Astrocyte (in vitro differentiated cells and primary cell): ENCODE measurements around the gene TUT7.

Experiments used
- EZH2 ChIP-seq: IDR thresholded peaks from 2 replicates; pipeline ENCODE4 v1.6.1; 2012; ENCODE audit warnings: mild to moderate bottlenecking, low read length, inconsistent platforms; ENCODE audit not compliant: insufficient read depth
- TF ChIP-seq, protein P1 (sequence below): IDR thresholded peaks from 2 replicates; pipeline ENCODE4 v1.5.1; 2011; ENCODE audit warnings: low read depth, mild to moderate bottlenecking, inconsistent platforms, low read length, moderate library complexity; ENCODE audit not compliant: insufficient read depth

DNA sequence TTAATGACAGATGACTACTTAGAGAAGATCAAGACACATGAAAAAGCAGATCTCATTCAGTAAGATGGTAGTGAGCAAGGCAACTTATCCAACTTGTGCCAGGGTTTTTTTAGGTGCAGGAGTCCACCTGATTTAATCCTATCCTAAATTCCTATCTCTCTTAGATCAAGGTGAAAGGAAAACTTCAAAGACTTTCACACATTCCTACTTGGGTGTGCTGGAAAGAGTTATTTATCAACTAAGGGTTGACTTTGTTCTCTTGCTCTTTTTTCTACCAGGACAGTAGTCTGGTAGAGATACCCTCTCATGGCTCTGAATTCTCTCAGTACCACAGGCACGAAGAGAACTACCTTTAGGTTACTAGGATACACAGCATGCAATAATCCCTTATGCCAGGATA is 18.2 kb downstream of the TUT7 start:
- TF ChIP-seq, protein P1, sequence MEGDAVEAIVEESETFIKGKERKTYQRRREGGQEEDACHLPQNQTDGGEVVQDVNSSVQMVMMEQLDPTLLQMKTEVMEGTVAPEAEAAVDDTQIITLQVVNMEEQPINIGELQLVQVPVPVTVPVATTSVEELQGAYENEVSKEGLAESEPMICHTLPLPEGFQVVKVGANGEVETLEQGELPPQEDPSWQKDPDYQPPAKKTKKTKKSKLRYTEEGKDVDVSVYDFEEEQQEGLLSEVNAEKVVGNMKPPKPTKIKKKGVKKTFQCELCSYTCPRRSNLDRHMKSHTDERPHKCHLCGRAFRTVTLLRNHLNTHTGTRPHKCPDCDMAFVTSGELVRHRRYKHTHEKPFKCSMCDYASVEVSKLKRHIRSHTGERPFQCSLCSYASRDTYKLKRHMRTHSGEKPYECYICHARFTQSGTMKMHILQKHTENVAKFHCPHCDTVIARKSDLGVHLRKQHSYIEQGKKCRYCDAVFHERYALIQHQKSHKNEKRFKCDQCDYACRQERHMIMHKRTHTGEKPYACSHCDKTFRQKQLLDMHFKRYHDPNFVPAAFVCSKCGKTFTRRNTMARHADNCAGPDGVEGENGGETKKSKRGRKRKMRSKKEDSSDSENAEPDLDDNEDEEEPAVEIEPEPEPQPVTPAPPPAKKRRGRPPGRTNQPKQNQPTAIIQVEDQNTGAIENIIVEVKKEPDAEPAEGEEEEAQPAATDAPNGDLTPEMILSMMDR: no peak
- TF ChIP-seq EZH2: no peak
